ENCODE results near the gene STK11.

- TF ChIP-seq, protein P1, sequence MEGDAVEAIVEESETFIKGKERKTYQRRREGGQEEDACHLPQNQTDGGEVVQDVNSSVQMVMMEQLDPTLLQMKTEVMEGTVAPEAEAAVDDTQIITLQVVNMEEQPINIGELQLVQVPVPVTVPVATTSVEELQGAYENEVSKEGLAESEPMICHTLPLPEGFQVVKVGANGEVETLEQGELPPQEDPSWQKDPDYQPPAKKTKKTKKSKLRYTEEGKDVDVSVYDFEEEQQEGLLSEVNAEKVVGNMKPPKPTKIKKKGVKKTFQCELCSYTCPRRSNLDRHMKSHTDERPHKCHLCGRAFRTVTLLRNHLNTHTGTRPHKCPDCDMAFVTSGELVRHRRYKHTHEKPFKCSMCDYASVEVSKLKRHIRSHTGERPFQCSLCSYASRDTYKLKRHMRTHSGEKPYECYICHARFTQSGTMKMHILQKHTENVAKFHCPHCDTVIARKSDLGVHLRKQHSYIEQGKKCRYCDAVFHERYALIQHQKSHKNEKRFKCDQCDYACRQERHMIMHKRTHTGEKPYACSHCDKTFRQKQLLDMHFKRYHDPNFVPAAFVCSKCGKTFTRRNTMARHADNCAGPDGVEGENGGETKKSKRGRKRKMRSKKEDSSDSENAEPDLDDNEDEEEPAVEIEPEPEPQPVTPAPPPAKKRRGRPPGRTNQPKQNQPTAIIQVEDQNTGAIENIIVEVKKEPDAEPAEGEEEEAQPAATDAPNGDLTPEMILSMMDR (IDR thresholded peaks at IDR 0.05): no peak
- no peak for TF ChIP-seq POLR2A (IDR thresholded peaks at IDR 0.05)
These were observed 71.5 kb downstream of the STK11 start for GRCh38 chr19:1277061-1277460.

Data from testis (tissue), 2 donors.